AG09309 (cell line): ENCODE measurements around the gene SCAMP2.

Experiments
- DNase-seq: peaks from one replicate; pipeline ENCODE4 v3.0.0-alpha.2; 2010; ENCODE audit warnings: low read depth
- H3K4me3 ChIP-seq: 2 replicates; pipeline ENCODE4 v1.5.1; 2011; ENCODE audit warnings: mild to moderate bottlenecking, low read depth, low read length, moderate library complexity; ENCODE audit not compliant: control insufficient read depth
- CTCF ChIP-seq: IDR thresholded peaks from 2 replicates; pipeline ENCODE4 v1.5.1; 2011; ENCODE audit warnings: mild to moderate bottlenecking, low read depth, low read length, inconsistent platforms; ENCODE audit not compliant: insufficient read depth, control insufficient read depth; ENCODE audit errors: missing control alignments

SCAMP2 gene

GRCh38 chr15:74854453-74855022, 18.6 kb downstream of the SCAMP2 start:
- H3K4me3 ChIP-seq = no peak overlapping the region
- no peak for DNase-seq
- TF ChIP-seq CTCF = no peak

- no peak overlapping the region for H3K4me3 ChIP-seq
Measured at GRCh38 chr15:74851960-74852359, 21.2 kb downstream of the SCAMP2 start.

GRCh38 chr15:74850393-74850792, 22.8 kb downstream of the SCAMP2 start:
- no peak for DNase-seq
- no peak overlapping the region for H3K4me3 ChIP-seq
- TF ChIP-seq CTCF = no peak

More at GRCh38 chr15:74851960-74852359, 21.2 kb downstream of the SCAMP2 start:
- TF ChIP-seq CTCF = no peak
- DNase-seq = no peak

- DNase-seq = no peak
- no peak for TF ChIP-seq CTCF
- H3K4me3 ChIP-seq = no peak overlapping the region
Measured at GRCh38 chr15:74847432-74847831, 25.7 kb downstream of the SCAMP2 start.

GRCh38 chr15:74845581-74845980, 27.6 kb downstream of the SCAMP2 start:
- no peak for TF ChIP-seq CTCF
- no peak overlapping the region for H3K4me3 ChIP-seq
- DNase-seq = no peak

- TF ChIP-seq CTCF = no peak
- no peak overlapping the region for H3K4me3 ChIP-seq
- DNase-seq = no peak
Measured at GRCh38 chr15:74845208-74845568, 28.0 kb downstream of the SCAMP2 start.
